ENCODE measurements around the gene DUS3L. TPM values are rescaled to one million over a fixed set of nuclear protein-coding genes. Genes with fewer than 3 reads are reported as not detected.

DUS3L gene
- total and polyA plus RNA-seq, 2 donors (not counting 3 experiments of a cell fraction or from before 2014, with no cell fraction given): 25.8 to 38.9 TPM

GRCh38 chr19:5822181-5822844, 31.4 kb upstream of the DUS3L start:
- FAIRE-seq: no peak
- Histone ChIP-seq H3K4me3 (replicated peaks in 1 of 3; ENCODE audit: insufficient read depth in 1 of 3, low read depth in 1 of 3, low read length in 3 of 3) (no peak overlapping the region), H3K27me3 (ENCODE audit: control insufficient read depth in 2 of 2, insufficient read depth in 2 of 2, low read length in 2 of 2) (no peaks in the 10 kb centered on the region), H3K9me1 (replicated peaks; ENCODE audit: control insufficient read depth, extremely low read depth, insufficient read depth, low read length) (no peaks in the 10 kb centered on the region), H3K9ac (replicated peaks; ENCODE audit: extremely low read depth, insufficient read depth, low read length) (no peak overlapping the region), H3K9me3 (replicated peaks; ENCODE audit: control insufficient read depth, insufficient read depth, low read length) (no peaks in the 10 kb centered on the region), H3K27ac (ENCODE audit: insufficient read depth, low read depth, low read length) (no peak overlapping the region), H3K36me3 (ENCODE audit: control insufficient read depth in 2 of 2, extremely low read depth in 1 of 2, insufficient read depth in 2 of 2, low read length in 2 of 2) (no peaks in the 10 kb centered on the region), H3K79me2 (ENCODE audit: control insufficient read depth, insufficient read depth, low read length) (no peaks in the 10 kb centered on the region), H3K4me2 (ENCODE audit: insufficient read depth, low read length) (no peak overlapping the region), H2AFZ (ENCODE audit: low read depth, low read length) (no peak overlapping the region), H4K20me1 (replicated peaks; ENCODE audit: control insufficient read depth, extremely low read depth, insufficient read depth, low read length) (no peaks in the 10 kb centered on the region), H3K4me1 (ENCODE audit: control insufficient read depth, extremely low read depth, insufficient read depth, low read length) (no peaks in the 10 kb centered on the region)
- no peak for DNase-seq (ENCODE audit: low read depth, low spot score)
- CTCF ChIA-PET: interaction anchor here (0.7 to 4.6 kb wide), 2 partner anchors 12 to 18 kb away, joined by 3 to 24 read pairs; partner anchors contain the start of gene NRTN
- POLR2A ChIA-PET: no interaction called here
- dilution Hi-C loops (cut with MboI; ENCODE audit: extremely low pct_ligation_motif_present, low sequenced_read_pairs): no loop called here
- no TSS peak for BruUV-seq (replicated peaks)
- intact Hi-C loops (cut with micrococcal nuclease): loop anchor here (2.0 kb wide), 1 partner anchor 18 kb away; the partner anchor contains the start of gene NRTN
- no peak for TF ChIP-seq CTCF (IDR thresholded peaks at IDR 0.05; ENCODE audit: extremely low read depth in 1 of 2, insufficient read depth in 1 of 2, low read depth in 1 of 2, low read length in 2 of 2)
- no peak for TF ChIP-seq EZH2 (IDR thresholded peaks at IDR 0.05; ENCODE audit: borderline replicate concordance, low read depth, low read length, severe bottlenecking)
- TF ChIP-seq GATA2 (IDR thresholded peaks at IDR 0.05; ENCODE audit: insufficient read depth, insufficient read length, low read depth, low read length): no peak
- TF ChIP-seq POLR2A (IDR thresholded peaks at IDR 0.05; ENCODE audit: low read depth, low read length): no peak
- no peak for TF ChIP-seq FOS (IDR thresholded peaks at IDR 0.05; ENCODE audit: borderline replicate concordance, insufficient read depth, low read length)
- TF ChIP-seq MYC (IDR thresholded peaks at IDR 0.05; ENCODE audit: low read depth, low read length): no peak
- TF ChIP-seq JUN (IDR thresholded peaks at IDR 0.05; ENCODE audit: borderline replicate concordance, insufficient read depth, insufficient read length, low read depth): no peak
- no peak for TF ChIP-seq POLR2AphosphoS5 (IDR thresholded peaks at IDR 0.05; ENCODE audit: insufficient read depth, low read depth, low read length)
- no peak for TF ChIP-seq MAX (IDR thresholded peaks at IDR 0.05; ENCODE audit: insufficient read depth, insufficient read length)

Data from endothelial cell of umbilical vein (primary cell).